OCI-LY7 (cell line): ENCODE measurements around the gene SLC66A2.

Source experiments
- EZH2phosphoT487 ChIP-seq: fragments of 200-600 bp; sonication (generic); IDR thresholded peaks from 2 replicates; pipeline ENCODE4 v1.6.1; 2018; ENCODE audit warnings: low read depth, borderline replicate concordance, mild to moderate bottlenecking, mixed run types, antibody characterized with exemption, low read length, moderate library complexity, mixed read lengths
- TF ChIP-seq, protein P1 (sequence below): fragments of 200-600 bp; sonication (generic); conservative IDR thresholded peaks from 2 replicates; pipeline ENCODE4 v1.5.1; 2014; ENCODE audit warnings: mild to moderate bottlenecking, antibody characterized with exemption, low read length, moderate library complexity, mixed read lengths

DNA sequence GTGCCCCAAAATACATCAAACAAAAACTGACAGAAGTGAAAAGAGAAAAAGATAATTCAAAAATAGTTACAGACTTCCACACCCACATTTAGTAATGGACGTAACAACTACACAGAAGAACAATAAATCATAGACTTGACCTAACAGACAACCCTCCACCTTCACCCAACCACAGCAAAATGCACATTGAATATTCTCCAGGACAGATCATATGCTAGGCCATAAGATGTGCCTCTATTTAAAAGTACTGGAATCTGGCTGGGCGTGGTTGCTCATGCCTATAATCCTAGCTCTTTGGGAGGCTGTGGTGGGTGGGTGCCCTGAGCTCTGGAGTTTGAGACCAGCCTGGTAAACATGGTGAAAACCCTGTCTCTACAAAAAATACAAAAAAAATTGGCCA is 20.0 kb downstream of the SLC66A2 start:
- TF ChIP-seq, protein P1, sequence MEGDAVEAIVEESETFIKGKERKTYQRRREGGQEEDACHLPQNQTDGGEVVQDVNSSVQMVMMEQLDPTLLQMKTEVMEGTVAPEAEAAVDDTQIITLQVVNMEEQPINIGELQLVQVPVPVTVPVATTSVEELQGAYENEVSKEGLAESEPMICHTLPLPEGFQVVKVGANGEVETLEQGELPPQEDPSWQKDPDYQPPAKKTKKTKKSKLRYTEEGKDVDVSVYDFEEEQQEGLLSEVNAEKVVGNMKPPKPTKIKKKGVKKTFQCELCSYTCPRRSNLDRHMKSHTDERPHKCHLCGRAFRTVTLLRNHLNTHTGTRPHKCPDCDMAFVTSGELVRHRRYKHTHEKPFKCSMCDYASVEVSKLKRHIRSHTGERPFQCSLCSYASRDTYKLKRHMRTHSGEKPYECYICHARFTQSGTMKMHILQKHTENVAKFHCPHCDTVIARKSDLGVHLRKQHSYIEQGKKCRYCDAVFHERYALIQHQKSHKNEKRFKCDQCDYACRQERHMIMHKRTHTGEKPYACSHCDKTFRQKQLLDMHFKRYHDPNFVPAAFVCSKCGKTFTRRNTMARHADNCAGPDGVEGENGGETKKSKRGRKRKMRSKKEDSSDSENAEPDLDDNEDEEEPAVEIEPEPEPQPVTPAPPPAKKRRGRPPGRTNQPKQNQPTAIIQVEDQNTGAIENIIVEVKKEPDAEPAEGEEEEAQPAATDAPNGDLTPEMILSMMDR = no peak
- TF ChIP-seq EZH2phosphoT487 = no peak
